SK-N-SH treated with all-trans-retinoic acid at 6 μM for 48 hours (cell line): ENCODE results near the gene IL4R.

ENCODE experiments used
- CSRNP3 ChIP-seq: fragments of 250-450 bp; sonication (Bioruptor Pico); IDR thresholded peaks from 2 replicates; pipeline ENCODE4 v1.5.1; 2021; ENCODE audit warnings: mild to moderate bottlenecking, moderate library complexity
- GLIS3 ChIP-seq: fragments of 250-450 bp; sonication (Bioruptor Pico); IDR thresholded peaks from 2 replicates; pipeline ENCODE4 v1.5.0; 2020; ENCODE audit warnings: mild to moderate bottlenecking, moderate library complexity
- POU6F1 ChIP-seq: fragments of 250-450 bp; sonication (Bioruptor Pico); IDR thresholded peaks from 2 replicates; pipeline ENCODE4 v1.8.0; 2021; ENCODE audit warnings: low read depth, mild to moderate bottlenecking, moderate library complexity, borderline replicate concordance
- ZC3H10 ChIP-seq: fragments of 250-450 bp; sonication (Bioruptor Pico); IDR thresholded peaks from 2 replicates; pipeline ENCODE4 v1.5.1; 2021; ENCODE audit warnings: mild to moderate bottlenecking, moderate library complexity
- ZFP3 ChIP-seq: fragments of 250-450 bp; sonication (Bioruptor Pico); IDR thresholded peaks from 2 replicates; pipeline ENCODE4 v1.5.0; 2020; ENCODE audit warnings: mild to moderate bottlenecking, moderate library complexity
- ZNF565 ChIP-seq: fragments of 450-650 bp; formaldehyde crosslinking; conservative IDR thresholded peaks from 2 replicates; pipeline ENCODE4 v1.5.0; 2020; ENCODE audit warnings: low read depth, mild to moderate bottlenecking, moderate library complexity
- ZNF8 ChIP-seq: fragments of 450-650 bp; formaldehyde crosslinking; IDR thresholded peaks from 2 replicates; pipeline ENCODE4 v1.5.0; 2020; ENCODE audit warnings: mild to moderate bottlenecking, moderate library complexity
- TF ChIP-seq, protein P1 (sequence below): fragments of 250-450 bp; sonication (Bioruptor Pico); IDR thresholded peaks from 2 replicates; pipeline ENCODE4 v1.5.1; 2020; ENCODE audit warnings: low read depth, mild to moderate bottlenecking, moderate library complexity

DNA sequence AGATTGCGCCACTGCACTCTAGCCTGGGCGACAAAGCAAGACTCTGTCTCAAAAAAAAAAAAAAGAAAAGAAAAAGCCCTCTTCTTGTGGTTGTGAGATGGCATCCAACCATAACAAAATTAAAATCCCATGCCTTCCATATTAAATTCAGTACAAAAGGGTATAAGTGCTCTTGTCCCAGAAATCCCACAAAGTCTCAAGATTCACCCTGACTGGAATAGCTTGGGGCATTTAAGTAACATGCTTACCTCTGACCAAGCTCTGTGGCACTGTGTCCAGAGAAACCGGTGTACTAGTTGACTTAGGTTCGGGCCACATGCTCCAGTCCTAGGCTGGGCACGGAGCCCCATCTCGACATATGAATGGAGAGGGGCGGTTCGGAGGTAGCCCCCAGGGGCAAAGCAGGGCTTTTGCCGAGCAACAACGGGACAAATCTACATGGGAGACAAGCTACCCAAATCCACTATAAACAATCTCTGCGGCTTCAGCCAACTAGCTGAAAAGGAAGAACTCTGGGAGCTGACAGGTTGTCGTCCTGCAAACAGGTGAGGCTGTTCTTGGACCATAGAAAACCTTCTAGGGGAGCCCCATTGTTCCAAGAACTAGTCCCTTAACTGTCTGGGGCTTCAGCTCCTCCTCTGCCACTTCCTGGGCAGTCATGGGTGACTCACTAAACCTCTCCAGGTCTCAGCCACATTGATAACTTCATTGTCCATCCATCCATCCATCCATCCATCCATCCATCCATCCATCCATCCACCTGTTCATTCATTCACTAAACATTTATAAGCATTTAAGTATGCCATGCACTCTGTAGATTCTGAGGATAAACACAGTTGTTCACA, 10.3 kb upstream of the IL4R start:
- no peak for TF ChIP-seq CSRNP3 (CRISPR knock-in tag)
- TF ChIP-seq GLIS3 (CRISPR knock-in tag): no peak
- TF ChIP-seq, protein P1, sequence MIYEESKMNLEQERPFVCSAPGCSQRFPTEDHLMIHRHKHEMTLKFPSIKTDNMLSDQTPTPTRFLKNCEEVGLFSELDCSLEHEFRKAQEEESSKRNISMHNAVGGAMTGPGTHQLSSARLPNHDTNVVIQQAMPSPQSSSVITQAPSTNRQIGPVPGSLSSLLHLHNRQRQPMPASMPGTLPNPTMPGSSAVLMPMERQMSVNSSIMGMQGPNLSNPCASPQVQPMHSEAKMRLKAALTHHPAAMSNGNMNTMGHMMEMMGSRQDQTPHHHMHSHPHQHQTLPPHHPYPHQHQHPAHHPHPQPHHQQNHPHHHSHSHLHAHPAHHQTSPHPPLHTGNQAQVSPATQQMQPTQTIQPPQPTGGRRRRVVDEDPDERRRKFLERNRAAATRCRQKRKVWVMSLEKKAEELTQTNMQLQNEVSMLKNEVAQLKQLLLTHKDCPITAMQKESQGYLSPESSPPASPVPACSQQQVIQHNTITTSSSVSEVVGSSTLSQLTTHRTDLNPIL (CRISPR knock-in tag): no peak
- TF ChIP-seq ZFP3: no peak
- TF ChIP-seq POU6F1 (CRISPR knock-in tag): no peak
- TF ChIP-seq ZNF565 (CRISPR knock-in tag): no peak
- no peak for TF ChIP-seq ZNF8 (CRISPR knock-in tag)
- no peak for TF ChIP-seq ZC3H10
